Measurements from ENCODE around the gene BFAR. TPM values are rescaled to one million over a fixed set of nuclear protein-coding genes. Genes with fewer than 3 reads are reported as not detected.
A peak's percentile ranks its signal among the peaks of the same experiment; 100 is the strongest.
"Not testable (repeated sequence)": the region's sequence is repeated elsewhere in the genome, so short reads cannot be mapped to it uniquely, and the experiment has no call there.

Gene BFAR
- total and polyA plus RNA-seq, 7 experiments from 2014 or later, result 36.3 to 82.0 (median 51.0) TPM

GRCh38 chr16:14634389-14634725 lies 1.6 kb downstream of the BFAR start:
- peak overlapping the region; percentile 93 for H3K27ac ChIP-seq (ENCODE audit: low read depth, low read length)
- CTCF ChIA-PET, result no interaction called here
- Mint-ChIP-seq H3K27ac (peak overlapping the region; percentile 91 to 100 (median 95)), H3K36me3 (peaks cover 0 to 8% (median 0%) of the 10 kb centered on the region in 5 donors), H3K4me3 (peak overlapping the region; percentile 92 to 100 (median 100)), H3K4me1 (peaks cover 25 to 65% (median 54%) of the 10 kb centered on the region in 7 donors), H3K27me3 (no peaks in the 10 kb centered on the region), H3K9me3 (peaks cover 0 to 6% (median 0%) of the 10 kb centered on the region in 11 donors)
- peaks cover 31 to 33% of the 10 kb centered on the region in 2 donors for H3K4me1 ChIP-seq (ENCODE audit: control insufficient read depth in 2 of 2, insufficient read depth in 2 of 2, low read length in 2 of 2)
- intact Hi-C loops (cut with micrococcal nuclease), result loop anchor here (2.0 to 10.0 kb wide), 5 partner anchors 332 to 1330 kb away; partner anchors contain the start of genes MARF1 (in 1 of the 2) and MRTFB (in 1 of the 2)
- POLR2A ChIA-PET, result no interaction called here
- peak overlapping the region; percentile 89 for H3K4me3 ChIP-seq (ENCODE audit: low read length)
- ATAC-seq (no peak), DNase-seq (no peak)
- no peaks in the 10 kb centered on the region for H3K9me3 ChIP-seq (ENCODE audit: control insufficient read depth in 2 of 3, low read length in 3 of 3)
- peaks cover 0 to 19% (median 0%) of the 10 kb centered on the region in 3 experiments for H3K36me3 ChIP-seq (ENCODE audit: control insufficient read depth in 2 of 3, insufficient read depth in 3 of 3, low read length in 3 of 3)
- no peaks in the 10 kb centered on the region for H3K27me3 ChIP-seq (ENCODE audit: control insufficient read depth in 2 of 2, insufficient read depth in 2 of 2, low read length in 2 of 2)

GRCh38 chr16:14635395-14636165 lies 2.8 kb downstream of the BFAR start:
- H3K4me3 Mint-ChIP-seq, result peak overlapping the region in 7 of 10 donors; percentile 10 to 96 (median 48)
- H3K27me3 Mint-ChIP-seq, result no peaks in the 10 kb centered on the region
- Histone ChIP-seq H3K4me1 (ENCODE audit: control insufficient read depth in 2 of 2, insufficient read depth in 2 of 2, low read length in 2 of 2) (peaks cover 28 to 29% of the 10 kb centered on the region in 2 donors), H3K27ac (ENCODE audit: low read depth, low read length) (peak overlapping the region; percentile 93), H3K36me3 (ENCODE audit: control insufficient read depth in 2 of 3, insufficient read depth in 3 of 3, low read length in 3 of 3) (peaks cover 0 to 31% (median 0%) of the 10 kb centered on the region in 3 experiments), H3K27me3 (ENCODE audit: control insufficient read depth in 2 of 2, insufficient read depth in 2 of 2, low read length in 2 of 2) (no peaks in the 10 kb centered on the region), H3K4me3 (ENCODE audit: low read length) (no peak overlapping the region), H3K9me3 (ENCODE audit: control insufficient read depth in 2 of 3, low read length in 3 of 3) (no peaks in the 10 kb centered on the region)
- intact Hi-C loops (cut with micrococcal nuclease), result loop anchor here (2.0 to 10.0 kb wide), 2 partner anchors 713 to 1329 kb away; no protein-coding TSS in a partner anchor
- ATAC-seq (no peak), DNase-seq (no peak)
- ChIA-PET POLR2A (interaction anchor here (0.6 to 0.7 kb wide), 2 partner anchors 11 to 20 kb away, joined by 3 read pairs; no protein-coding TSS in a partner anchor), CTCF (no interaction called here)
- peaks cover 0 to under 1% (median 0%) of the 10 kb centered on the region in 11 donors for H3K9me3 Mint-ChIP-seq
- peaks cover 21 to 70% (median 54%) of the 10 kb centered on the region in 7 donors for H3K4me1 Mint-ChIP-seq
- peaks cover 0 to 15% (median 0%) of the 10 kb centered on the region in 5 donors for H3K36me3 Mint-ChIP-seq
- peak overlapping the region in 7 of 9 donors; percentile 41 to 99 (median 94) for H3K27ac Mint-ChIP-seq

GRCh38 chr16:14636179-14636950 lies 3.6 kb downstream of the BFAR start:
- Mint-ChIP-seq H3K4me1 (peaks cover 20 to 72% (median 58%) of the 10 kb centered on the region in 7 donors), H3K4me3 (peak overlapping the region in 6 of 10 donors; percentile 10 to 96 (median 28)), H3K27ac (peak overlapping the region in 5 of 9 donors; percentile 3 to 94 (median 53)), H3K36me3 (peaks cover 0 to 19% (median 0%) of the 10 kb centered on the region in 5 donors)
- CTCF ChIA-PET; H3K9me3 Mint-ChIP-seq; ATAC-seq; H3K27me3 Mint-ChIP-seq; H3K9me3 ChIP-seq (ENCODE audit: control insufficient read depth in 2 of 3, low read length in 3 of 3); H3K27me3 ChIP-seq (ENCODE audit: control insufficient read depth in 2 of 2, insufficient read depth in 2 of 2, low read length in 2 of 2); POLR2A ChIA-PET; DNase-seq; H3K4me3 ChIP-seq (ENCODE audit: low read length); H3K27ac ChIP-seq (ENCODE audit: low read depth, low read length): not testable (repeated sequence)
- intact Hi-C loops (cut with micrococcal nuclease), result loop anchor here in 1 of 2 donors (10.0 kb wide), 1 partner anchor 1328 kb away; no protein-coding TSS in a partner anchor
- H3K4me1 ChIP-seq (ENCODE audit: control insufficient read depth in 2 of 2, insufficient read depth in 2 of 2, low read length in 2 of 2), result peaks cover 23 to 29% of the 10 kb centered on the region in 2 donors
- H3K36me3 ChIP-seq (ENCODE audit: control insufficient read depth in 2 of 3, insufficient read depth in 3 of 3, low read length in 3 of 3), result peaks cover 0 to 37% (median 0%) of the 10 kb centered on the region in 3 experiments

- H3K27me3 Mint-ChIP-seq; H3K27ac ChIP-seq (ENCODE audit: low read depth, low read length); H3K27me3 ChIP-seq (ENCODE audit: control insufficient read depth in 2 of 2, insufficient read depth in 2 of 2, low read length in 2 of 2); H3K4me3 ChIP-seq (ENCODE audit: low read length); H3K9me3 ChIP-seq (ENCODE audit: control insufficient read depth in 2 of 3, low read length in 3 of 3); CTCF ChIA-PET; DNase-seq; H3K4me3 Mint-ChIP-seq; ATAC-seq; H3K9me3 Mint-ChIP-seq; POLR2A ChIA-PET: not testable (repeated sequence)
- intact Hi-C loops (cut with micrococcal nuclease), result loop anchor here in 1 of 2 donors (10.0 kb wide), 1 partner anchor 1328 kb away; no protein-coding TSS in a partner anchor
- peaks cover 0 to 19% (median 0%) of the 10 kb centered on the region in 5 donors for H3K36me3 Mint-ChIP-seq
- H3K4me1 Mint-ChIP-seq, result peaks cover 20 to 69% (median 55%) of the 10 kb centered on the region in 7 donors
- H3K27ac Mint-ChIP-seq, result peak overlapping the region in 1 of 9 donors; percentile 48
- H3K36me3 ChIP-seq (ENCODE audit: control insufficient read depth in 2 of 3, insufficient read depth in 3 of 3, low read length in 3 of 3), result peaks cover 0 to 37% (median 0%) of the 10 kb centered on the region in 3 experiments
- peaks cover 18 to 26% of the 10 kb centered on the region in 2 donors for H3K4me1 ChIP-seq (ENCODE audit: control insufficient read depth in 2 of 2, insufficient read depth in 2 of 2, low read length in 2 of 2)
These were observed 4.1 kb downstream of the BFAR start for GRCh38 chr16:14636951-14637240.

DNA sequence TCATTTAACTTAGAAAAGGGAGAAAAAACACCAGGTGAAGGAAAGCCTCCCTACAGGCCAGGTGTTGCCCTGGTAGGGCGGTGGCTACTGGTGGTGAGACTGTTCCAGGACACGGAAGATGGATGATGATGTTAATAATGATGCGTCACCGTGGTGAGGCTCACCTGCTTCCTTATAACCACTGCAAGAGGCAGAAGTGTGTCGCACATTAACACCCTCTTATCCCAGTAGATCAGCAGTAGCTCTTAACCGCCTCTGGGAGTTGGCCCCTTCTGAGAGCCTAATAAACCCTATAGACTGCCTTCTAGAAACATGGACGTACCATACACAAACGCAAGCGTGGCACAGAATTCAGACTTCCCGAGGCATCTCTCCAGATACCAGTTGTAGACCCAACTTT lies 7.8 kb downstream of the BFAR start:
- ATAC-seq (peak; percentile 38), DNase-seq (no peak)
- Mint-ChIP-seq H3K4me1 (peaks cover 9 to 50% (median 39%) of the 10 kb centered on the region in 7 donors), H3K4me3 (no peak overlapping the region), H3K36me3 (peaks cover 0 to 19% (median 0%) of the 10 kb centered on the region in 5 donors), H3K27ac (peak overlapping the region in 7 of 9 donors; percentile 8 to 78 (median 45)), H3K27me3 (no peaks in the 10 kb centered on the region), H3K9me3 (no peaks in the 10 kb centered on the region)
- Histone ChIP-seq H3K27ac (ENCODE audit: low read depth, low read length) (no peak overlapping the region), H3K27me3 (ENCODE audit: control insufficient read depth in 2 of 2, insufficient read depth in 2 of 2, low read length in 2 of 2) (no peaks in the 10 kb centered on the region), H3K36me3 (ENCODE audit: control insufficient read depth in 2 of 3, insufficient read depth in 3 of 3, low read length in 3 of 3) (peaks cover 0 to 52% (median 7%) of the 10 kb centered on the region in 3 experiments), H3K4me1 (ENCODE audit: control insufficient read depth in 2 of 2, insufficient read depth in 2 of 2, low read length in 2 of 2) (no peaks in the 10 kb centered on the region), H3K9me3 (ENCODE audit: control insufficient read depth in 2 of 3, low read length in 3 of 3) (no peaks in the 10 kb centered on the region), H3K4me3 (ENCODE audit: low read length) (no peak overlapping the region)
- CTCF ChIA-PET, result no interaction called here
- intact Hi-C loops (cut with micrococcal nuclease), result no loop called here
- POLR2A ChIA-PET, result no interaction called here

DNA sequence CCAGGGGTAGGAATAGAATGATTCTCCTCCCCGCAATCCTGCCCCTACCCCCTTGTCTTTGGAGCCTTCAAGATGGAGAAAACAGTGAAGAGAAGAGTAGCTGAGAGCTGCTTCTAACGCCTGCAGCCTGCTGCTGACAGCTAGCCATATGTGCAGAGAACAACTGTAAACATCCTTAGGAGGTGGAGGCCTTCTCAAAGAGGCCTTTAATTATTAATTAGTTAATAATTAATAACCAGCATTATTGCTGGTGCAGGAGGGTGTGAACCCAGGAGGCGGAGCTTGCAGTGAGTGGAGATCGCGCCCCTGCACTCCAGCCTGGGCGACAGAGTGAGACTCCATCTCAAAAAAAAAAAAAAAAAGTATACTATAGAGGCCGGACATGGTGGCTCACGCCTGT lies 8.5 kb downstream of the BFAR start:
- intact Hi-C loops (cut with micrococcal nuclease), result no loop called here
- Mint-ChIP-seq H3K4me3 (no peak overlapping the region), H3K36me3 (peaks cover 0 to 15% (median 0%) of the 10 kb centered on the region in 5 donors), H3K27ac (peak overlapping the region in 3 of 9 donors; percentile 23 to 78 (median 63)), H3K4me1 (peaks cover 4 to 45% (median 34%) of the 10 kb centered on the region in 7 donors), H3K27me3 (no peaks in the 10 kb centered on the region), H3K9me3 (no peaks in the 10 kb centered on the region)
- ATAC-seq (no peak), DNase-seq (no peak)
- Histone ChIP-seq H3K36me3 (ENCODE audit: control insufficient read depth in 2 of 3, insufficient read depth in 3 of 3, low read length in 3 of 3) (peaks cover 0 to 58% (median 11%) of the 10 kb centered on the region in 3 experiments), H3K4me1 (ENCODE audit: control insufficient read depth in 2 of 2, insufficient read depth in 2 of 2, low read length in 2 of 2) (no peaks in the 10 kb centered on the region), H3K27ac (ENCODE audit: low read depth, low read length) (no peak overlapping the region), H3K4me3 (ENCODE audit: low read length) (no peak overlapping the region), H3K9me3 (ENCODE audit: control insufficient read depth in 2 of 3, low read length in 3 of 3) (no peaks in the 10 kb centered on the region), H3K27me3 (ENCODE audit: control insufficient read depth in 2 of 2, insufficient read depth in 2 of 2, low read length in 2 of 2) (no peaks in the 10 kb centered on the region)
- CTCF ChIA-PET, result no interaction called here
- POLR2A ChIA-PET, result no interaction called here
